Adrenal gland (tissue), 12 donors: ENCODE results near the gene SAFB2. TPM values are rescaled to one million over a fixed set of nuclear protein-coding genes. Genes with fewer than 3 reads are reported as not detected.

ENCODE experiments used
- DNase-seq, 7 donors: peaks; one replicate each; pipeline ENCODE4 v3.0.0-alpha.2; 2019 to 2020
- H3K27ac ChIP-seq, 5 donors: fragments of 200-600 bp; sonication (generic) in 4 of 5; 1 replicate in 3 of 5; 2 replicates in 2 of 5; pipeline versions ENCODE4 v1.5.1 to v1.8.0; 2016 to 2020; ENCODE audit warnings: mild to moderate bottlenecking in 1 of 5
- H3K27me3 ChIP-seq: fragments of 200-600 bp; 2 replicates; pipeline ENCODE4 v1.8.0; 2021
- H3K36me3 ChIP-seq, 2 donors: fragments of 200-600 bp; replicated peaks in 1 of 2; 1 replicate in 1 of 2; 2 replicates in 1 of 2; pipeline versions ENCODE4 v1.5.1 to v1.8.0; 2018 to 2022
- H3K4me1 ChIP-seq, 2 donors: fragments of 200-600 bp; replicated peaks in 1 of 2; 1 replicate in 1 of 2; 2 replicates in 1 of 2; pipeline versions ENCODE4 v1.5.1 to v1.8.0; 2018 to 2021
- H3K4me3 ChIP-seq, 4 donors: fragments of 200-600 bp; sonication (generic) in 3 of 4; one replicate each; pipeline ENCODE4 v1.5.1; 2016 to 2018
- H3K9me3 ChIP-seq, 3 donors: fragments of 200-600 bp; sonication (generic) in 1 of 3; replicated peaks in 1 of 3; 1 replicate in 2 of 3; 2 replicates in 1 of 3; pipeline versions ENCODE4 v1.5.1 to v1.8.0; 2016 to 2021
- POLR2A ChIP-seq, 2 donors: fragments of 450-650 bp; IDR thresholded peaks; one replicate each; pipeline ENCODE4 v1.6.1; 2017; ENCODE audit warnings: antibody characterized with exemption in 2 of 2, mild to moderate bottlenecking in 2 of 2, moderate library complexity in 1 of 2
- WGBS, 4 donors: extraction: QIAGEN DNeasy Blood & Tissue Kit in 2 of 4; methylation state at CpG; one replicate each; pipeline versions ENCODE4 v1.1.5 to v1.1.7; 2013 to 2017; 5-methylcytosine and 5-hydroxymethylcytosine counted together
- intact Hi-C, 2 donors: fragments of 100-400 bp; cut with DNase I; formaldehyde crosslinking; loops; one replicate each; pipeline versions ENCODE4 v1.14.1 to v1.15.0; 2022 to 2023
- polyA plus RNA-seq, 3 donors: library from polyadenylated mRNA; stranded (reverse); fragments of 200-250 nt in 2 of 3; fragments of 350-450 nt in 1 of 3; fragmentation: Illumina TruSeq in 1 of 3; extraction: RNeasy Lipid Tissue Mini Kit (QIAGEN cat#74804) in 1 of 3; gene quantifications; one replicate each; pipeline ENCODE4 v1.2.3, GENCODE V29; 2013 to 2014
- small RNA-seq, 2 donors: library from RNA; depleted of rRNA; stranded (forward); fragments of <200 nt; gene quantifications; one replicate each; pipeline ENCODE3, GENCODE V24; 2016
- total RNA-seq, 9 donors: library from RNA; depleted of rRNA in 4 of 9; stranded (reverse); fragments of >200 nt in 4 of 9; fragments of 120-200 nt in 1 of 9; fragmentation: NEBNext Ultra II Directional in 1 of 9; extraction: Animal tissue kit (Norgen Biotek cat#: 25700) in 1 of 9; gene quantifications; one replicate each; pipeline versions ENCODE4 v1.1.0 to v1.2.4, GENCODE V29; 2013 to 2023
- TF ChIP-seq, protein P1 (sequence below), 6 experiments: fragments of 450-650 bp in 4 of 6; fragments of 200-600 bp in 2 of 6; sonication (generic) in 1 of 6; IDR thresholded peaks; 1 replicate in 5 of 6; 2 replicates in 1 of 6; pipeline versions ENCODE4 v1.5.1 to v1.8.0; 2016 to 2021; ENCODE audit warnings: antibody characterized with exemption in 6 of 6, mild to moderate bottlenecking in 2 of 6, moderate library complexity in 1 of 6
- donor health status: healthy with polysubstance abuse.
- donor health status: Bipolar disorder and iron deficiency.
- donor health status: DM: yes; HTN: yes; CAD: no.
- donor health status: DM: no; HTN: no; CAD: no.
- donor health status: DM: no; HTN: no; CAD: no.
- donor health status: DM: yes; HTN: yes; CAD: no.

SAFB2 gene
- total and polyA plus RNA-seq, 12 donors: 27.1 to 254 (median 65.2) TPM

GRCh38 chr19:5540208-5540607 lies 82.4 kb downstream of the SAFB2 start:
- H3K4me3 ChIP-seq: no peak overlapping the region
- H3K27me3 ChIP-seq: no peaks in the 10 kb centered on the region
- no peak for TF ChIP-seq POLR2A (IDR thresholded peaks at IDR 0.05)
- TF ChIP-seq, protein P1, sequence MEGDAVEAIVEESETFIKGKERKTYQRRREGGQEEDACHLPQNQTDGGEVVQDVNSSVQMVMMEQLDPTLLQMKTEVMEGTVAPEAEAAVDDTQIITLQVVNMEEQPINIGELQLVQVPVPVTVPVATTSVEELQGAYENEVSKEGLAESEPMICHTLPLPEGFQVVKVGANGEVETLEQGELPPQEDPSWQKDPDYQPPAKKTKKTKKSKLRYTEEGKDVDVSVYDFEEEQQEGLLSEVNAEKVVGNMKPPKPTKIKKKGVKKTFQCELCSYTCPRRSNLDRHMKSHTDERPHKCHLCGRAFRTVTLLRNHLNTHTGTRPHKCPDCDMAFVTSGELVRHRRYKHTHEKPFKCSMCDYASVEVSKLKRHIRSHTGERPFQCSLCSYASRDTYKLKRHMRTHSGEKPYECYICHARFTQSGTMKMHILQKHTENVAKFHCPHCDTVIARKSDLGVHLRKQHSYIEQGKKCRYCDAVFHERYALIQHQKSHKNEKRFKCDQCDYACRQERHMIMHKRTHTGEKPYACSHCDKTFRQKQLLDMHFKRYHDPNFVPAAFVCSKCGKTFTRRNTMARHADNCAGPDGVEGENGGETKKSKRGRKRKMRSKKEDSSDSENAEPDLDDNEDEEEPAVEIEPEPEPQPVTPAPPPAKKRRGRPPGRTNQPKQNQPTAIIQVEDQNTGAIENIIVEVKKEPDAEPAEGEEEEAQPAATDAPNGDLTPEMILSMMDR (IDR thresholded peaks at IDR 0.05): no peak
- DNase-seq: no peak
- intact Hi-C loops: no loop called here
- 92 to 97% (median 94%) methylated on average over 8 to 10 of the region's 10 CpGs for WGBS, 4 donors
- H3K27ac ChIP-seq: no peak overlapping the region
- H3K9me3 ChIP-seq: peaks cover 0 to under 1% (median 0%) of the 10 kb centered on the region in 3 donors
- no peaks in the 10 kb centered on the region for H3K36me3 ChIP-seq
- H3K4me1 ChIP-seq: peaks cover 3 to 20% of the 10 kb centered on the region in 2 donors

- H3K4me1 ChIP-seq: peaks cover 3 to 20% of the 10 kb centered on the region in 2 donors
- H3K4me3 ChIP-seq: no peak overlapping the region
- no peak overlapping the region for H3K27ac ChIP-seq
- no peak for TF ChIP-seq POLR2A (IDR thresholded peaks at IDR 0.05)
- TF ChIP-seq, protein P1 (IDR thresholded peaks at IDR 0.05): no peak
- H3K9me3 ChIP-seq: peaks cover 0 to 8% (median 0%) of the 10 kb centered on the region in 3 donors
- intact Hi-C loops: no loop called here
- WGBS, 4 donors: 70 to 87% (median 81%) methylated on average over 3 to 12 of the region's 12 CpGs
- H3K36me3 ChIP-seq: no peaks in the 10 kb centered on the region
- H3K27me3 ChIP-seq: no peaks in the 10 kb centered on the region
- no peak for DNase-seq
Observed at GRCh38 chr19:5537870-5538269, 84.7 kb downstream of the SAFB2 start.

Small RNA genes lying within 50 kb of the gene (small RNA-seq; reads per million reads assigned to genes)
- 0 reads per million in 2 donors for gene SNRPEP4

Other genes starting within 250 kb of the SAFB2 start
- not detected for gene ZNRF4, start 167.4 kb downstream of the SAFB2 start, total RNA-seq
- gene ZNRF4, start 167.4 kb downstream of the SAFB2 start, polyA plus RNA-seq: not detected
- gene TINCR, start 54.8 kb downstream of the SAFB2 start, total RNA-seq: 1 to 10 TPM in 2 of 9 donors, under 1 TPM in 4, not detected in 3; 0.22 to 3.0 (median 0.28) TPM
- gene TINCR, start 54.8 kb downstream of the SAFB2 start, polyA plus RNA-seq: 1 to 10 TPM in 1 of 3 donors, under 1 TPM in 2; 0.77 to 1.6 (median 0.99) TPM
- gene SAFB, start 307 bp upstream of the SAFB2 start, total RNA-seq: 100 to 1,000 TPM in 1 of 9 donors, 10 to 100 TPM in 8; 38.4 to 111 (median 55.2) TPM
- gene SAFB, start 307 bp upstream of the SAFB2 start, polyA plus RNA-seq: 100 to 1,000 TPM in 2 of 3 donors, 10 to 100 TPM in 1; 46.4 to 125 (median 111) TPM
- gene MICOS13, start 57.7 kb upstream of the SAFB2 start, total RNA-seq: 100 to 1,000 TPM in 1 of 9 donors, 10 to 100 TPM in 8; 40.2 to 112 (median 62.3) TPM
- gene MICOS13, start 57.7 kb upstream of the SAFB2 start, polyA plus RNA-seq: 100 to 1,000 TPM in 2 of 3 donors, 10 to 100 TPM in 1; 23.4 to 211 (median 162) TPM
- 10 to 100 TPM in 8 of 9 donors, 1 to 10 TPM in 1; 6.3 to 40.5 (median 14.3) TPM for gene HSD11B1L, start 58.3 kb upstream of the SAFB2 start, total RNA-seq
- gene HSD11B1L, start 58.3 kb upstream of the SAFB2 start, polyA plus RNA-seq: 10 to 100 TPM in 2 of 3 donors, 1 to 10 TPM in 1; 3.4 to 33.9 (median 23.7) TPM
- 1,000 to 10,000 TPM in 7 of 9 donors, 100 to 1,000 TPM in 2; 692 to 1,781 (median 1,187) TPM for gene RPL36, start 67.5 kb upstream of the SAFB2 start, total RNA-seq
- gene RPL36, start 67.5 kb upstream of the SAFB2 start, polyA plus RNA-seq: 1,000 to 10,000 TPM in 2 of 3 donors, 100 to 1,000 TPM in 1; 615 to 3,360 (median 2,171) TPM
- 100 to 1,000 TPM; 185 to 523 (median 396) TPM for gene LONP1, start 97.4 kb upstream of the SAFB2 start, total RNA-seq
- 100 to 1,000 TPM; 177 to 352 (median 196) TPM for gene LONP1, start 97.4 kb upstream of the SAFB2 start, polyA plus RNA-seq
- gene CATSPERD, start 97.9 kb upstream of the SAFB2 start, total RNA-seq: not detected
- not detected for gene CATSPERD, start 97.9 kb upstream of the SAFB2 start, polyA plus RNA-seq
- 1 to 10 TPM in 6 of 9 donors, under 1 TPM in 3; 0.28 to 2.9 (median 1.2) TPM for gene PRR22, start 162.0 kb upstream of the SAFB2 start, total RNA-seq
- 10 to 100 TPM in 2 of 3 donors, not detected in 1; 11.6 to 16.7 TPM for gene PRR22, start 162.0 kb upstream of the SAFB2 start, polyA plus RNA-seq
- gene DUS3L, start 168.4 kb upstream of the SAFB2 start, total RNA-seq: 10 to 100 TPM; 15.5 to 48.3 (median 30.3) TPM
- gene DUS3L, start 168.4 kb upstream of the SAFB2 start, polyA plus RNA-seq: 100 to 1,000 TPM in 1 of 3 donors, 10 to 100 TPM in 2; 10.9 to 142 (median 90.2) TPM
- 10 to 100 TPM in 5 of 9 donors, 1 to 10 TPM in 4; 4.5 to 26.8 (median 12.0) TPM for gene NRTN, start 182.3 kb upstream of the SAFB2 start, total RNA-seq
- gene NRTN, start 182.3 kb upstream of the SAFB2 start, polyA plus RNA-seq: 1 to 10 TPM; 4.9 to 9.0 (median 8.7) TPM
- gene FUT6, start 216.9 kb upstream of the SAFB2 start, total RNA-seq: not detected
- under 1 TPM in 1 of 3 donors, not detected in 2; 0.03 TPM for gene FUT6, start 216.9 kb upstream of the SAFB2 start, polyA plus RNA-seq
- gene FUT3, start 228.7 kb upstream of the SAFB2 start, total RNA-seq: under 1 TPM in 2 of 9 donors, not detected in 7; 0.14 to 0.15 TPM
- gene FUT3, start 228.7 kb upstream of the SAFB2 start, polyA plus RNA-seq: under 1 TPM in 2 of 3 donors, not detected in 1; 0.16 to 0.20 TPM
- gene FUT5, start 247.8 kb upstream of the SAFB2 start, total RNA-seq: not detected
- gene FUT5, start 247.8 kb upstream of the SAFB2 start, polyA plus RNA-seq: not detected